Measurements from ENCODE around the gene MIEF2.

GRCh38 chr17:18224053-18224386 is 36.4 kb upstream of the MIEF2 start:
- TF ChIP-seq POLR2A (IDR thresholded peaks at IDR 0.05) (no peak), POLR2AphosphoS5 (IDR thresholded peaks at IDR 0.05) (no peak)
- TF ChIP-seq, protein P1, sequence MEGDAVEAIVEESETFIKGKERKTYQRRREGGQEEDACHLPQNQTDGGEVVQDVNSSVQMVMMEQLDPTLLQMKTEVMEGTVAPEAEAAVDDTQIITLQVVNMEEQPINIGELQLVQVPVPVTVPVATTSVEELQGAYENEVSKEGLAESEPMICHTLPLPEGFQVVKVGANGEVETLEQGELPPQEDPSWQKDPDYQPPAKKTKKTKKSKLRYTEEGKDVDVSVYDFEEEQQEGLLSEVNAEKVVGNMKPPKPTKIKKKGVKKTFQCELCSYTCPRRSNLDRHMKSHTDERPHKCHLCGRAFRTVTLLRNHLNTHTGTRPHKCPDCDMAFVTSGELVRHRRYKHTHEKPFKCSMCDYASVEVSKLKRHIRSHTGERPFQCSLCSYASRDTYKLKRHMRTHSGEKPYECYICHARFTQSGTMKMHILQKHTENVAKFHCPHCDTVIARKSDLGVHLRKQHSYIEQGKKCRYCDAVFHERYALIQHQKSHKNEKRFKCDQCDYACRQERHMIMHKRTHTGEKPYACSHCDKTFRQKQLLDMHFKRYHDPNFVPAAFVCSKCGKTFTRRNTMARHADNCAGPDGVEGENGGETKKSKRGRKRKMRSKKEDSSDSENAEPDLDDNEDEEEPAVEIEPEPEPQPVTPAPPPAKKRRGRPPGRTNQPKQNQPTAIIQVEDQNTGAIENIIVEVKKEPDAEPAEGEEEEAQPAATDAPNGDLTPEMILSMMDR (IDR thresholded peaks at IDR 0.05) = no peak
